GM10266 (cell line): ENCODE measurements around the gene TMEM91.

Experiments
- DNase-seq: peaks from one replicate; pipeline ENCODE4 v3.0.0; 2012; ENCODE audit errors: extremely low spot score
- CTCF ChIP-seq: IDR thresholded peaks from 2 replicates; pipeline ENCODE4 v1.5.1; 2012; ENCODE audit warnings: mild to moderate bottlenecking, low read depth; ENCODE audit not compliant: control insufficient read depth, insufficient read depth; ENCODE audit errors: missing control alignments

TMEM91 gene

GRCh38 chr19:41330946-41331678, 45.2 kb upstream of the TMEM91 start:
- DNase-seq = no peak
- TF ChIP-seq CTCF = no peak

GRCh38 chr19:41332000-41332399, 44.3 kb upstream of the TMEM91 start:
- DNase-seq = no peak
- no peak for TF ChIP-seq CTCF

- TF ChIP-seq CTCF = no peak
- no peak for DNase-seq
Observed at GRCh38 chr19:41332468-41332867, 43.9 kb upstream of the TMEM91 start.

GRCh38 chr19:41334793-41335192, 41.5 kb upstream of the TMEM91 start:
- DNase-seq = no peak
- no peak for TF ChIP-seq CTCF

- TF ChIP-seq CTCF = no peak
Observed at GRCh38 chr19:41335467-41335866, 40.9 kb upstream of the TMEM91 start.

GRCh38 chr19:41339936-41340335, 36.4 kb upstream of the TMEM91 start:
- DNase-seq = no peak

More at GRCh38 chr19:41335467-41335866, 40.9 kb upstream of the TMEM91 start:
- no peak for DNase-seq

More at GRCh38 chr19:41339936-41340335, 36.4 kb upstream of the TMEM91 start:
- no peak for TF ChIP-seq CTCF
